ENCODE data around the gene NEK11.

NEK11 gene

GRCh38 chr3:131224886-131225550 lies 198.3 kb downstream of the NEK11 start:
- no peak for DNase-seq

GRCh38 chr3:131228522-131228921 lies 201.8 kb downstream of the NEK11 start:
- DNase-seq, result no peak

- DNase-seq, result no peak
These were observed 205.2 kb downstream of the NEK11 start for GRCh38 chr3:131231710-131232389.

GRCh38 chr3:131232711-131233267 lies 206.1 kb downstream of the NEK11 start:
- no peak for DNase-seq

GRCh38 chr3:131233900-131234668 lies 207.4 kb downstream of the NEK11 start:
- DNase-seq, result no peak

GRCh38 chr3:131236421-131236820 lies 209.7 kb downstream of the NEK11 start:
- DNase-seq, result no peak

- no peak for DNase-seq
These were observed 211.8 kb downstream of the NEK11 start for GRCh38 chr3:131238496-131238895.

DNA sequence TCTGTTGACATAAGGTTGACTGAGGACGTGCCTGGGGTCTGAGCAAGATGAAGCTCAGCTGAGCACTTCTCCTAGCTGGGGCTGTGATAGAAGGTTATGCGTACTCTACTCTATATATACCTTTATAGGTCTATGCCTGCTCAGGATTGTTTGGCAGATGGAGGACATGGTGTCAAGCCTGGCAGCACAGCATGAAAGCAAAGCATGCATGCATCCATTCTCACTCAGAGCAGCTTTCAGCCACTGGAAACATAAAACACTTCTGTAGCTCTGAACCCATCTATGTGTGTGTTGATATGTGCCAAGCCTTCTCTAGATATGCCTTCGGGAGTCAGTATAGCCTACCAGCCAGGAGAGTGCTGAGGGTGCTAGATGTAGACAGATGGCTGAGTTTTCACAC lies 212.6 kb downstream of the NEK11 start:
- DNase-seq, result no peak

DNA sequence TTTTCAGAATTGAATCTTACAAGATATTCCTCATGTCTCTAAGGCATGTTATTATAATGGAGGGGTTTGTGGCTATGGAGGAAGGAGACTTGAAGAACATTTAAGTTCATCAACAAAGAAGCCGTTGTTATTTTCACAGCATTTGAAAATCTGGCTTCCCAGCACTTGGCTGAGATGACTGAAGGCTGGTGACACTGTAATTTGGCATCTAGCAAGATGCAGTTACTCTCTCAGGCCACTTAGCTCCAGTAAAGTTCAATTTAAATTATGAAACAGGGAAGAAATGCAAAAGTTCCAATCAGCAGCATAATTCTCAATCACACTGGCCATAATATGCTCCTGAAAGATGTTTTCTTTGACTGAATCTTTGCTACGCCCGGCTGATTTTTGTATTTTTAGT lies 215.5 kb downstream of the NEK11 start:
- no peak for DNase-seq

DNA sequence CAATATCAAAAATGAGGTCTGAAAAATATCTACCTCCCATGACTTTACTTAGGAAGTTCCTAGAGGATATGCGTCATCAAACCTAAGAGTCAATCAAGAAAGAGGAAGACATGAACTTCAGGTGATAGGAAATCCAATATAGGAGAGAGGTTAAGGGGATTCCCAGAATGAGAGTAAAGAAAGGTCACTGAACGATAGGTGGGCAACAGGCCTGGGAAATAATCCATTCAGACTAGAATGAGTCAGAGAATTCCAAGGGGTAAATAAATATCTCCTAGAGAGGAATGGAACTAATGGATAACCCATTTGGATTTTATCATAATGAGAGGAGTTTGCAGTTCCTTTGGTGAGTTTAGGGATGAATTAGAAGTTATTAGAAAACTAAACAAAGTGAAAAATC lies 223.8 kb downstream of the NEK11 start:
- no peak for DNase-seq

GRCh38 chr3:131260525-131260924 lies 233.8 kb downstream of the NEK11 start:
- DNase-seq, result no peak

GRCh38 chr3:131261104-131261503 lies 234.4 kb downstream of the NEK11 start:
- no peak for DNase-seq

DNA sequence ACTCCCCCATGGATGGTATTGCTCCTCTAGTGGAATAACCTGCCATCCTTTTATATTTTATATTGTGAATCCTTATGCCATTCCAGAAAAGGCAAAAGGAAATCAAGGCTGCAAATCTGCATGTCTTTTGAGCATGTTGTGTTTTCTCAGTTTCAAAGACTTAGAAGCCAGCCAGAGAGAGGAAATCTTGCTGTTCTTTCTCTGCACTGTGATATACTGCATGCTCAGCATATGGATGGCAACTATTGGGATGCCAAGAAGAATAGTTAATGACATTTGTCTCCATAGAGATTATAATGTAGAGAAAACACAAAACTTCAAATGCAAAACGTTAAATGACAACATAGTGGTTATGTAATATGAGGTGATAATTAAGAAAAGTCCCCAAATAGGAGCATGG lies 248.9 kb downstream of the NEK11 start:
- no peak for DNase-seq

- no peak for DNase-seq
These were observed 251.3 kb downstream of the NEK11 start for GRCh38 chr3:131277836-131278497.

DNA sequence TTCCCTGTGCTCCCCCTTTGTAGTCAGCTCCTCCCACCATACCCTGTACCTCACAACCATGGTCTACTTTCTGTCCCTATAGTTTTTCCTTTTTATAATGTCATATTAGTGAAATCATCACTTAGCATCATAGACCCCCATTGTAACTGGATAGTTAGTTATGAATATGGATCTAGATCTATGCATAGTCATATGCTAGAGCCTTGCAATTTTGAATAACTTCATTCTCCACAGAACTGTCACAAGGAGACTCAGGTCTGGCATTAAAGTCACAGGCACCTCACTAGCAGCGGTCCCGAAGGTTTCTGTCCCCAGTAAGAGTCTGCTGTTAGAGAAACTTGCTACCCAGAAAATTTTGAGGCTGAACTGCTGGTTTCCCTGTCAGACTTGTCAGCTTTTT lies 252.9 kb downstream of the NEK11 start:
- DNase-seq, result no peak

DNA sequence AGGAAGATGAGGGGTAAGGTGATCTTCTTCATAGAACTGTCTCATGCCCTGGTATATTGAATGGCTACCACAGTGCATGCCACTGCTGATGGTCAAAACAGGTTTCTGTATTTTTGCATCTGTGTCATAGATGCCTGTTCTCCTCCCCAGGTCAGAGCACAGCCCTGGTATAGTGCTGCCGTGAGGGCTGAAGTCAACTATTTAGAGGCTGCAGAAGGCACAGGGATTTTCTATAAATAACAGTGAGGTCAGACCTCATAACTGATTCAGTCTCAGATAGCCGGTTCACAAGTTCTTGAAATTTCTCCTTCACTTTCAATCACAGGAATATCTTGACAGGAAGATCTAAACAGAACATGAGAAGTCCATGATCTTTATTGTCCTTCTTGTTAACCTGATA lies 255.7 kb downstream of the NEK11 start:
- DNase-seq, result no peak

DNA sequence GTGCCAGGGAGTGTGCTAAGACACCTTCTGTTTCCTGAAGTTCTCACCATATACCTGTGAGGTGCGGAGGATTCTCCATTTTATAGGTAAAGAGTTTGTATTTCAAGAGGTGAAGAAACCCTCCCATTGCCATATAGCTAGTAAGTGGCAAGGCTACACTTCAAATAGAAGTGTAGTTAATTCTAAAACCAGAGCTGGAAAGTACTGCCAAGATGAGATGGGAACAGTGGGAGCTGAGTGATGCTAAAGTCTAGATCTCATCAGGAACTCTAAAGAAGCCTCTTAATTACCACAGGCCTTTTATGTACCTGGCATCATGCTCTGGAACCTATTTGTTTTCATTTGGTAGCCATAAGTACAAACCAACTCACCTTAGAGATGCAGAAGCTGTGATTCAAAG lies 256.3 kb downstream of the NEK11 start:
- DNase-seq, result no peak

DNA sequence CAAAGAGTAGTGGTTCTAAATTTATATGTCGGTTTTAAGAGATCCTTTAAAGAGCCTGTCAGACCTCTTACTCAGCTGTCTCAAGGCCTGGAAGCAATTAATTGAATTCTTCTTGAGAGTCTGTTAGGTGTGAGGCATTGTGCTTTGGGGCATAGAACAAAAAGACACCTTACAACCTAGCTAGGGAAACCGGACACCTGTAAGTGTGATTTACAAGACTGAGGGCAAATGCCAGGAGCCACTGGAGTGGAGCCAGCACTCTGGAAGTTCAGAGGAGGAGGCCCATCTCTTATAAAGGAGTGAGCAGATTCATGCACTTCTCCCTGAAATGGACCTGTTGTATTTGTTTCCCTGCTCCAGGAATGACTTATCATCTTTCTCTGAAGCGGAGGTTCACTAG lies 257.2 kb downstream of the NEK11 start:
- DNase-seq, result no peak

- DNase-seq, result no peak
These were observed 257.6 kb downstream of the NEK11 start for GRCh38 chr3:131284302-131284701.

DNA sequence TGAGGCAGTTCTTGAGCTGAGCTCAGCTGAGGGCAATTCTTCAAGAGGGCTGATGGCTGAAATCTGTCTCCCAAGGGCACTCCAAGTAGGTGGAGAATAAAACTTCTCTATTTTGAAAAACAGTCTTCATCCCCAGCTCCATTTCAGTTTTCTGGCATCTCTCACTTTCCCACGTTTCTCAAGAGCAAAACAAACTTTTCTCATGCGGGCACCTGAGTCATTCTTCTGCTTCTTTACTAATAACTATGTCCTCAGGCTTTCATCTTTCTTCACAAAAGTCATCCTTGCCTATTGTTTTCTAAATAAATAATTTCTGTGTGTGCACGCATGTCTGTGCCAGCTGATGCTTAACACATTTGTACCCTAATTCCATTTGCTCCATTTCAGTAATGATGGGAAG lies 258.8 kb downstream of the NEK11 start:
- no peak for DNase-seq

DNA sequence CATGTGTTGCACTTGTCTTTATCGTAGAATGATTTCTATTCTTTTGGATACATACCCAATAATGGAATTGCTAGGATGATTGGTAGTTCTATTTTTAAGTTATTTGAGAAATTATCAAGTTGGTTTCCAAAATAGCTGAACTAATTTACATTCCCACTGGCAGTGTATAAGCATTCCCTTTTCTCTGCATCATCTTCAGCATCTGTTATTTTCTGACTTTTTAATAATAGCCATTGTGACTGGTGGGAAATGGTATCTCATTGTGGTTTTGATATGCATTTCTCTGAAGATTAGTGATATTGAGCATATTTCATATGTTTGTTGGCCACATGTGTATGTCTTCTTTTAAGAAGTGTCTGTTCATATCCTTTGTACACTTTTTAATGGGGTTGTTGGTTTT lies 273.2 kb downstream of the NEK11 start:
- no peak for DNase-seq

DNA sequence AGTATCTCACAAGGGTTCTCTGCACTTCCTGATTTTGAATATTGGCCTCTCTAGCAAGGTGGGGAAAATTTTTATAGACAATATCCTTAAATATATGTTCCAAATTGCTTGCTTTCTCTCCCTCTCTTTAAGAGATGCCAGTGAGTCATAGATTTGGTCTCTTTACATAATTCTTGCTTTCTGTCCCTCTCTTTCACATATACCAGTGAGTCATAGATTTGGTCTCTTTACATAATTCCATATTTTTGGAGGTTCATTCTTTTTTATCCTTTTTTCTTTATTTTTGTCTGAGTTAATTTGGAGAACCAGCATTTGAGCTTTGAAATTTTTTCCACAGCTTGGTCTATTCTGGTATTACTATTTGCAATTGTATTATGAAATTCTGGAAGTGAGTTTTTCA lies 277.2 kb downstream of the NEK11 start:
- DNase-seq, result no peak

DNA sequence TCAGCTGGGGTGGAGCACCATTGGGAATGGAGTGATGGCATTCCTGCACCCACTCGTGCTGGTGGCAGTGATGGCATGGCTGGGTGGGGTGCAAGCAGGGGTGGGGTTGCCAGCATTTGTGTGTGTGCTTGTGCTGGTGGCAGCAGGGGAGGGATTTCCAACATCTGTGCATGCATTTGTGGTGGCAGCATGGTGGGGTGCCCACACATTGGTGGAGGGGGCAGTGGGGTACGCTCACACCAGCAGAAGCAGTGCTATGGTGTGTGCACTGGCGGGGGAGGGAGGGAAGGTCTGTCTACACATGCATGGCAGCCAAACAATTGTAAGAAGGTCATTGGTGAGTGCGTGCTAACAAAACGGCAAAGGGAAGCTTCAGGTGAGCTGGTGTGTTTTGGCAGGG lies 278.2 kb downstream of the NEK11 start:
- no peak for DNase-seq

Measured in CD4-positive, alpha-beta T cell treated with Interleukin-17A for 4 hours (primary cell).